ENCODE results near the gene TRPM2. TPM values are rescaled to one million over a fixed set of nuclear protein-coding genes. Genes with fewer than 3 reads are reported as not detected.

TRPM2 gene
- total and polyA plus RNA-seq, 2 donors (not counting 3 experiments of a cell fraction or from before 2014, with no cell fraction given): not detected

DNA sequence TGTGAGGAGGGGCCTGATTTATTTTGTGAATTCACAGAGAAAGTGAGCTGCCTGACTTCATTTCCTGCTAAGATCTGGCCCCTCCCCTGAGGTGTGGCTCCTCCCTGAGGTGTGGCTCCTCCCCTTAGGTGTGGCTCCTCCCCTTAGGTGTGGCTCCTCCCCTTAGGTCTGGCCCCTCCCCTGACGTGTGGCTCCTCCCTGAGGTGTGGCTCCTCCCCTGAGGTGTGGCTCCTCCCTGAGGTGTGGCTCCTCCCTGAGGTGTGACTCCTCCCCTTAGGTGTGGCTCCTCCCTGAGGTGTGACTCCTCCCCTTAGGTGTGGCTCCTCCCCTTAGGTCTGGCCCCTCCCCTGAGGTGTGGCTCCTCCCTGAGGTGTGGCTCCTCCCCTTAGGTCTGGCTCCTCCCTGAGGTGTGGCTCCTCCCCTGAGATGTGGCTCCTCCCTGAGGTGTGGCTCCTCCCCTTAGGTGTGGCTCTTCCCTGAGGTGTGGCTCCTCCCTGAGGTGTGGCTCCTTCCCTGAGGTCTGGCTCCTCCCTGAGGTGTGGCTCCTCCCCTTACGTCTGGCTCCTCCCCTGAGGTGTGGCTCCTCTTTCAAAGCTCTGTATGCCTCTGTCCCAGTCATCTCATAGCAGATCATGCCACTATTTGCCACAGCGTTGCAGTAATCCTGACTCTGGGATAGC, 75.0 kb downstream of the TRPM2 start:
- ChIA-PET CTCF (interaction anchor here (1.4 kb wide), 1 partner anchor 9 kb away, joined by 3 read pairs; no protein-coding TSS in a partner anchor), POLR2A (no interaction called here)
- H3K27ac ChIP-seq (ENCODE audit: insufficient read depth, low read depth, low read length): no peak overlapping the region
- no peaks in the 10 kb centered on the region for H3K36me3 ChIP-seq (ENCODE audit: control insufficient read depth in 2 of 2, extremely low read depth in 1 of 2, insufficient read depth in 2 of 2, low read length in 2 of 2)
- no peaks in the 10 kb centered on the region for H3K9me1 ChIP-seq (replicated peaks; ENCODE audit: control insufficient read depth, extremely low read depth, insufficient read depth, low read length)
- no peak for DNase-seq (ENCODE audit: low read depth, low spot score)
- H2AFZ ChIP-seq (ENCODE audit: low read depth, low read length): no peak overlapping the region
- intact Hi-C loops (cut with micrococcal nuclease): no loop called here
- FAIRE-seq: no peak
- no peaks in the 10 kb centered on the region for H3K9me3 ChIP-seq (replicated peaks; ENCODE audit: control insufficient read depth, insufficient read depth, low read length)
- H3K27me3 ChIP-seq (ENCODE audit: control insufficient read depth in 2 of 2, insufficient read depth in 2 of 2, low read length in 2 of 2): no peaks in the 10 kb centered on the region
- no peaks in the 10 kb centered on the region for H3K79me2 ChIP-seq (ENCODE audit: control insufficient read depth, insufficient read depth, low read length)
- H3K4me3 ChIP-seq (replicated peaks in 1 of 3; ENCODE audit: insufficient read depth in 1 of 3, low read depth in 1 of 3, low read length in 3 of 3): no peak overlapping the region
- no peaks in the 10 kb centered on the region for H4K20me1 ChIP-seq (replicated peaks; ENCODE audit: control insufficient read depth, extremely low read depth, insufficient read depth, low read length)
- TF ChIP-seq GATA2 (IDR thresholded peaks at IDR 0.05; ENCODE audit: insufficient read depth, insufficient read length, low read depth, low read length) (no peak), FOS (IDR thresholded peaks at IDR 0.05; ENCODE audit: borderline replicate concordance, insufficient read depth, low read length) (no peak), MYC (IDR thresholded peaks at IDR 0.05; ENCODE audit: low read depth, low read length) (no peak), JUN (IDR thresholded peaks at IDR 0.05; ENCODE audit: borderline replicate concordance, insufficient read depth, insufficient read length, low read depth) (no peak), POLR2AphosphoS5 (IDR thresholded peaks at IDR 0.05; ENCODE audit: insufficient read depth, low read depth, low read length) (no peak), EZH2 (IDR thresholded peaks at IDR 0.05; ENCODE audit: borderline replicate concordance, low read depth, low read length, severe bottlenecking) (no peak), POLR2A (IDR thresholded peaks at IDR 0.05; ENCODE audit: low read depth, low read length) (no peak)
- TF ChIP-seq, protein P1, sequence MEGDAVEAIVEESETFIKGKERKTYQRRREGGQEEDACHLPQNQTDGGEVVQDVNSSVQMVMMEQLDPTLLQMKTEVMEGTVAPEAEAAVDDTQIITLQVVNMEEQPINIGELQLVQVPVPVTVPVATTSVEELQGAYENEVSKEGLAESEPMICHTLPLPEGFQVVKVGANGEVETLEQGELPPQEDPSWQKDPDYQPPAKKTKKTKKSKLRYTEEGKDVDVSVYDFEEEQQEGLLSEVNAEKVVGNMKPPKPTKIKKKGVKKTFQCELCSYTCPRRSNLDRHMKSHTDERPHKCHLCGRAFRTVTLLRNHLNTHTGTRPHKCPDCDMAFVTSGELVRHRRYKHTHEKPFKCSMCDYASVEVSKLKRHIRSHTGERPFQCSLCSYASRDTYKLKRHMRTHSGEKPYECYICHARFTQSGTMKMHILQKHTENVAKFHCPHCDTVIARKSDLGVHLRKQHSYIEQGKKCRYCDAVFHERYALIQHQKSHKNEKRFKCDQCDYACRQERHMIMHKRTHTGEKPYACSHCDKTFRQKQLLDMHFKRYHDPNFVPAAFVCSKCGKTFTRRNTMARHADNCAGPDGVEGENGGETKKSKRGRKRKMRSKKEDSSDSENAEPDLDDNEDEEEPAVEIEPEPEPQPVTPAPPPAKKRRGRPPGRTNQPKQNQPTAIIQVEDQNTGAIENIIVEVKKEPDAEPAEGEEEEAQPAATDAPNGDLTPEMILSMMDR (IDR thresholded peaks at IDR 0.05; ENCODE audit: extremely low read depth in 1 of 2, insufficient read depth in 1 of 2, low read depth in 1 of 2, low read length in 2 of 2): no peak
- TF ChIP-seq, protein P2, sequence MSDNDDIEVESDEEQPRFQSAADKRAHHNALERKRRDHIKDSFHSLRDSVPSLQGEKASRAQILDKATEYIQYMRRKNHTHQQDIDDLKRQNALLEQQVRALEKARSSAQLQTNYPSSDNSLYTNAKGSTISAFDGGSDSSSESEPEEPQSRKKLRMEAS (IDR thresholded peaks at IDR 0.05; ENCODE audit: insufficient read depth, insufficient read length): no peak
- no peak overlapping the region for H3K9ac ChIP-seq (replicated peaks; ENCODE audit: extremely low read depth, insufficient read depth, low read length)
- dilution Hi-C loops (cut with MboI; ENCODE audit: extremely low pct_ligation_motif_present, low sequenced_read_pairs): no loop called here
- no peaks in the 10 kb centered on the region for H3K4me1 ChIP-seq (ENCODE audit: control insufficient read depth, extremely low read depth, insufficient read depth, low read length)
- no TSS peak for BruUV-seq (replicated peaks)
- H3K4me2 ChIP-seq (ENCODE audit: insufficient read depth, low read length): no peak overlapping the region

Data from endothelial cell of umbilical vein (primary cell).